Heart right ventricle (tissue), 12 donors: ENCODE data around the gene USP8. TPM values are rescaled to one million over a fixed set of nuclear protein-coding genes. Genes with fewer than 3 reads are reported as not detected.

ENCODE experiments used
- polyA plus RNA-seq, 2 donors: library from polyadenylated mRNA; stranded (reverse); fragments of 200-250 nt; gene quantifications; one replicate each; pipeline ENCODE4 v1.2.3, GENCODE V29; 2013
- total RNA-seq, 10 donors: library from RNA; stranded (reverse); fragmentation: NEBNext Ultra II Directional in 3 of 10; extraction: Animal tissue kit (Norgen Biotek cat#: 25700) in 3 of 10; gene quantifications; one replicate each; pipeline versions ENCODE4 v1.2.1 to v1.2.4, GENCODE V29; 2021 to 2023
- donor health status: ischemic (EF 13 %, LVEDD 7.1; RV severe dilation, severe dysfunction).
- donor health status: healthy with polysubstance abuse.
- donor health status: DM: no; HTN: yes; CAD: no.
- donor health status: DM: no; HTN: no; CAD: no.
- donor health status: ischemic (EF 25% LVEDD 6.9; RV normal size, moderate dysfunction).
- donor health status: ischemic (EF 25% LVEDD 5.7; RV mildly dilated, moderate dysfunction).
- donor health status: healthy.
- donor health status: nonischemic (EF 11% LVEDD 7.7; RV severe dilation, severe dysfunction).
- donor health status: DM: yes; HTN: yes; CAD: no.
- donor health status: PGD.
- donor health status: ischemic (EF 29% LVEDD 5.4; RV normal size, mild dysfunction).
- donor health status: nonischemic (EF 23%, LVEDD 6.1; RV moderate dilation, normal function).

USP8 gene
- total and polyA plus RNA-seq, 12 donors, result 16.3 to 53.6 (median 45.6) TPM

Other genes with a start within 250 kb of the USP8 start
- under 1 TPM in 1 of 10 donors, not detected in 9; 0.32 TPM for gene SLC27A2, start 242.2 kb upstream of the USP8 start, total RNA-seq
- not detected for gene SLC27A2, start 242.2 kb upstream of the USP8 start, polyA plus RNA-seq
- 1 to 10 TPM in 1 of 10 donors, under 1 TPM in 7, not detected in 2; 0.16 to 1.9 (median 0.61) TPM for gene HDC, start 158.7 kb upstream of the USP8 start, total RNA-seq
- gene HDC, start 158.7 kb upstream of the USP8 start, polyA plus RNA-seq, result under 1 TPM; 0.22 to 0.28 TPM
- 10 to 100 TPM in 2 of 10 donors, 1 to 10 TPM in 8; 7.8 to 12.6 (median 8.9) TPM for gene GABPB1, start 69.2 kb upstream of the USP8 start, total RNA-seq
- 1 to 10 TPM; 5.3 to 6.6 TPM for gene GABPB1, start 69.2 kb upstream of the USP8 start, polyA plus RNA-seq
- gene USP50, start 122.3 kb downstream of the USP8 start, total RNA-seq, result 1 to 10 TPM in 1 of 10 donors, under 1 TPM in 6, not detected in 3; 0.23 to 1.2 (median 0.57) TPM
- gene USP50, start 122.3 kb downstream of the USP8 start, polyA plus RNA-seq, result not detected